NCI-H2107 (cell line): Measurements from ENCODE around the gene CLTC.

ENCODE experiments used
- DNase-seq: peaks from one replicate; lab custom pipeline; 2025; lab: John Stamatoyannopoulos, UW

The CLTC gene

GRCh38 chr17:59727817-59728533, 108.3 kb downstream of the CLTC start:
- DNase-seq: no peak

- DNase-seq: no peak
These were observed 110.7 kb downstream of the CLTC start for GRCh38 chr17:59730268-59730834.

- DNase-seq: no peak
These were observed 114.0 kb downstream of the CLTC start for GRCh38 chr17:59733697-59734096.

GRCh38 chr17:59734226-59734625, 114.5 kb downstream of the CLTC start:
- no peak for DNase-seq

- no peak for DNase-seq
These were observed 117.6 kb downstream of the CLTC start for GRCh38 chr17:59737324-59737723.

- DNase-seq: no peak
These were observed 124.1 kb downstream of the CLTC start for GRCh38 chr17:59743842-59744241.

- DNase-seq: no peak
These were observed 125.3 kb downstream of the CLTC start for GRCh38 chr17:59745040-59745439.
